GM12864 (cell line): Measurements from ENCODE around the gene VGLL4.
A peak's percentile ranks its signal among the peaks of the same experiment; 100 is the strongest.

Source experiments
- DNase-seq: peaks from one replicate; pipeline ENCODE4 v3.0.0-alpha.2; 2011; ENCODE audit warnings: low read depth
- H3K4me3 ChIP-seq: 2 replicates; pipeline ENCODE4 v1.5.1; 2011; ENCODE audit warnings: mild to moderate bottlenecking, low read depth, low read length, control low read depth
- TF ChIP-seq, protein P1 (sequence below): IDR thresholded peaks from 2 replicates; pipeline ENCODE4 v1.5.1; 2011; ENCODE audit warnings: low read depth, mild to moderate bottlenecking, moderate library complexity, low read length, control low read depth, inconsistent platforms; ENCODE audit errors: missing control alignments

The VGLL4 gene

DNA sequence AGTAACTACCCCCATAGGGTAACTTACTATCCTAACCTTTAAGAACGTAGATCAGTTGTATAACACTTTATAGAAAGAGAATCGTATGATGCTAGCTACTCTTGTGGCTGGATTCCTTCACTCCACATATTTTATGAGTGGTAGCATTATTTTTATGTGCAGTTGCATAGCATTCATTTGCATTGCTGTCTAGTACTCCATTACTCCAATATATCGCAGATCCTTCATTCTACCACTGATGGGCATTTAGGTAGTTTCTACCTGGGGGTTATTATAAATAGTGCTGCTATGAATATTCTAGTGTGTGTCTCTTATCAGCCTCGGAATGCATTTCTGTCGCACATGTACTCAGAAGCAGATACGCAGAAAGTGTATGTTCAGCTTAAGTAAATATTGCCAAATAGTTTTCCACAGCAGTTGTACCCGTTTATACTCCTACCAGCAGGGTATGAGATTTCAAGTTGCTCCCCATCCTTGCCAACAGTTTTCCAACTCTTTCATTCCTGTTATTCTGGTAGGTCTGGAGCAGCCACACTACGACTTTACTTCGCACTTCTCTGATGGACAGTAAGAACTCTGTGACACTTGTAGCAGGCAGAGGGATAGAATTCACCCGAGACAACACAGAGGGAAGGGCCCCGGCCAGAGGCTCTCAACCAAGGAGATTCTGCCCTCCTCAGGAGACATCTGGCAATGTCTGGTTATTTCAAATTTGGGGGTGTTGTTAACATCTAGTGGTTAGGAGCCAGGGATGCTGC lies 9.8 kb upstream of the VGLL4 start:
- H3K4me3 ChIP-seq: no peak overlapping the region
- TF ChIP-seq, protein P1, sequence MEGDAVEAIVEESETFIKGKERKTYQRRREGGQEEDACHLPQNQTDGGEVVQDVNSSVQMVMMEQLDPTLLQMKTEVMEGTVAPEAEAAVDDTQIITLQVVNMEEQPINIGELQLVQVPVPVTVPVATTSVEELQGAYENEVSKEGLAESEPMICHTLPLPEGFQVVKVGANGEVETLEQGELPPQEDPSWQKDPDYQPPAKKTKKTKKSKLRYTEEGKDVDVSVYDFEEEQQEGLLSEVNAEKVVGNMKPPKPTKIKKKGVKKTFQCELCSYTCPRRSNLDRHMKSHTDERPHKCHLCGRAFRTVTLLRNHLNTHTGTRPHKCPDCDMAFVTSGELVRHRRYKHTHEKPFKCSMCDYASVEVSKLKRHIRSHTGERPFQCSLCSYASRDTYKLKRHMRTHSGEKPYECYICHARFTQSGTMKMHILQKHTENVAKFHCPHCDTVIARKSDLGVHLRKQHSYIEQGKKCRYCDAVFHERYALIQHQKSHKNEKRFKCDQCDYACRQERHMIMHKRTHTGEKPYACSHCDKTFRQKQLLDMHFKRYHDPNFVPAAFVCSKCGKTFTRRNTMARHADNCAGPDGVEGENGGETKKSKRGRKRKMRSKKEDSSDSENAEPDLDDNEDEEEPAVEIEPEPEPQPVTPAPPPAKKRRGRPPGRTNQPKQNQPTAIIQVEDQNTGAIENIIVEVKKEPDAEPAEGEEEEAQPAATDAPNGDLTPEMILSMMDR: peak; percentile 20
- DNase-seq: no peak

DNA sequence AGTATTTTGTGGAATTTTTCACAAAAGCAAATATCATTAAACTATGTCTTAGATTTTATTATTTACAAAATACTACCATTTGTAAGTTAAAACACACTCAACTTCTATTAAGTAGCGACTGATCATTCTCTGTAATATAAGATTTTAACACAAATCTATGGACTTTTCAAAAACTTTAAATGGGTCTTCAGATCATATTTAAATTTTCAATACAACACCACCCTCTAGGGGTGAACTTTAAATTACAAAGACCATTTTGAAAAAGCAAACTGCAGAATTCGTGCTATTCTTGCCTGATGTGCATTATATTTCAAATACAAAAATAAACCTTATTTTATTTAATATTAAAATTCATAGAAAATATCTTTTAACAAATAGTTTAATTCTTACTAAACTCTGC lies 8.2 kb upstream of the VGLL4 start:
- no peak overlapping the region for H3K4me3 ChIP-seq
- no peak for DNase-seq
- TF ChIP-seq, protein P1: peak; percentile 23

DNA sequence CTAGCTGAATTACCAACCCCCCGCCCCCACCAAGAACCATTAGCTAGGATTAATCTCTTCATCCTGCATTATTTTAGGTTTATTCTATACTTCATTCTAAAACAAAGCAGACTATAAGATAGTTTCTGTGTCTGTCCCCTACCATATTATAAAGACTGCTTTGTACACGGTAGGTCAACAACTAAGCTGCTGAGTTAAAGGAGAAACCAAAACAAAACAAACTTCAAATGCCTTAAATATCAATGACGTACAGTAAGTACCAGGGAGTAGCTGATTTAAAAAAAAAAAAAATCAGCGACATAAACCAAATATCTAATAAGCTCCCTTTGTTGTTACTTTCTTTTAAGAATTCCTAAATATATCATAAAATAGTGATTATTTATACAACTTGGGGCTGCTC lies 7.8 kb upstream of the VGLL4 start:
- TF ChIP-seq, protein P1: no peak
- no peak for DNase-seq
- no peak overlapping the region for H3K4me3 ChIP-seq

DNA sequence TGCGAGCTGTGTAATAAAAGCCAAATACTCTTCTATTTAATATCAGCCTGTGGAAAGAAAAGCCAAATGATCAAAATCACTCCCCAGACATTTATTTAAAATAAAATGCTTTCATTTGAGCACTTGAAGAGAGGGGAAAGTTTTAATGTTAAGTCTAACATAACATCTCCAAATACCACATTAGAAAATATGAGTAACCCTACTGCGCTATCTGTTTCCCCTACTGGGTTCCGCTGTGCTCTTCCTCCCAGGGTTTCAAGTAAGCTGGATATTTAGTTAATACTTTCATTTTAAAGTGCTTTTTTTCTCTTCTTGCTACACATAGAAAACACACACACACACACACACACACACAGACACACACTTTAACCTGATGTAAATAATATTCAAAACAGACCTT lies 6.7 kb upstream of the VGLL4 start:
- H3K4me3 ChIP-seq: no peak overlapping the region
- TF ChIP-seq, protein P1: no peak
- DNase-seq: no peak

DNA sequence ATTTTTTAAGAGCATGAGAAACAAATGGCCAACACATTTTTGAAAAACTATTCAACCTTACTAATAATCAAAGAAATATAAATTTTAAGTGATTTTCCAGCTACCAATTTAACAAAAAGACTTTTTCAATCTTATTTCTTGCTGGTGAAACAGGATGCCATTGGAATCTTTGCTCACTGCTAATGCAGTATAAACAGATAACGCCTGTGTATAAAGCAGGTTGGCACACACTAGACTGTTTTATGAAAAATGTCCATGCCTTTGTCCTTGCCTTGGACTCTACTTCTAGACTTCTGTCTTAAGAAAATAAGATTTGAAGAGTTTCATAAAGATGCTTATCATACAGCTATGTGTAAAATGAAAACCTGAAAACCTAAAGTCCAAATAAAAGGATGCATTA lies 5.0 kb upstream of the VGLL4 start:
- H3K4me3 ChIP-seq: no peak overlapping the region
- TF ChIP-seq, protein P1: no peak
- no peak for DNase-seq

DNA sequence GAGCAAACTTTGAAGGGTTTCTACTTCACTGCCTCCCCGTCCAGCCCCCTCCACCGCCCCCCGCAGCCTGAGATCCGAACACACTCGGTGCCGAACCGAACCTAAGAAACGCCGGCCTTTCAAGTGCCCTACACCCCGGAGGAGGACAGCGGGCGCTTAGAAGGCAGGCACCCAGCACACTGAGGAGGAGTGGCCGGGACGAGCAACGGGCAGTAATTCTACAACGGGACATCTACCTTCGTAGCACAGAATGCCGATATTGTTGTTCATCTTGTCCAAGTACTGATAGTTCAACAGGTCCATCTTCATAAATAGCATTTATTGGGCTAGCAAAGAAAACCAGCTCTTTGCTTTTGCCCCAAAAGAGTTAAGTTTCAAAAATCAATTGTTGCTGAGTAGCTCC lies 513 bp downstream of the VGLL4 start:
- TF ChIP-seq, protein P1: no peak
- no peak for DNase-seq

More for the DNA sequence above, 513 bp downstream of the VGLL4 start:
- peak overlapping the region; percentile 85 for H3K4me3 ChIP-seq
